Mesenteric fat pad (tissue), 1 donor: Measurements from ENCODE around the gene PGR. TPM values are rescaled to one million over a fixed set of nuclear protein-coding genes. Genes with fewer than 3 reads are reported as not detected.

Experiments
- DNase-seq: peaks from one replicate; pipeline ENCODE4 v3.0.0-alpha.2; 2020; ENCODE audit warnings: low spot score
- total RNA-seq: library from RNA; stranded (reverse); fragmentation: NEBNext Ultra II Directional; extraction: Animal tissue kit (Norgen Biotek cat#: 25700); gene quantifications from one replicate; pipeline ENCODE4 v1.2.1, GENCODE V29; 2021
- donor health status: DM: yes; HTN: yes; CAD: no.

The PGR gene
- total RNA-seq, 1 donor from 2014 or later = 2.3 TPM

- no peak for DNase-seq
Measured at GRCh38 chr11:101011881-101012280, 117.7 kb downstream of the PGR start.

- DNase-seq = no peak
Measured at GRCh38 chr11:101010899-101011298, 118.7 kb downstream of the PGR start.

- no peak for DNase-seq
Measured at GRCh38 chr11:101009690-101010055, 119.9 kb downstream of the PGR start.

GRCh38 chr11:101008961-101009689, 120.5 kb downstream of the PGR start:
- no peak for DNase-seq

GRCh38 chr11:101003468-101003867, 126.1 kb downstream of the PGR start:
- no peak for DNase-seq

- DNase-seq = no peak
Measured at GRCh38 chr11:100999756-101000155, 129.9 kb downstream of the PGR start.

- DNase-seq = no peak
Measured at GRCh38 chr11:100994966-100995365, 134.6 kb downstream of the PGR start.

GRCh38 chr11:100991541-100991940, 138.1 kb downstream of the PGR start:
- DNase-seq = no peak

GRCh38 chr11:100990931-100991330, 138.7 kb downstream of the PGR start:
- no peak for DNase-seq

- no peak for DNase-seq
Measured at GRCh38 chr11:100984668-100985067, 144.9 kb downstream of the PGR start.

- no peak for DNase-seq
Measured at GRCh38 chr11:100981196-100981824, 148.3 kb downstream of the PGR start.

GRCh38 chr11:100980156-100980555, 149.5 kb downstream of the PGR start:
- DNase-seq = no peak
